Endothelial cell of umbilical vein (primary cell): ENCODE measurements around the gene GTF3C1. TPM values are rescaled to one million over a fixed set of nuclear protein-coding genes. Genes with fewer than 3 reads are reported as not detected.

Experiments used
- BruUV-seq: library from RNA; stranded (reverse); fragments of 400-500 nt; replicated peaks from 2 replicates; lab custom pipeline; 2021; lab: Mats Ljungman, UMichigan
- CTCF ChIA-PET: fragments of 300-600, 350-600 bp; sonication (Branson Sonifier 250); formaldehyde crosslinking; loops from one replicate; lab custom pipeline; 2021; ENCODE audit warnings: antibody characterized with exemption, inconsistent platforms; lab: Charles Lee
- POLR2A ChIA-PET: fragments of 300-600, 350-600 bp; sonication (Branson Sonifier 250); formaldehyde crosslinking; loops from one replicate; lab custom pipeline; 2021; ENCODE audit warnings: antibody characterized with exemption, inconsistent platforms; lab: Charles Lee
- DNase-seq: peaks from one replicate; pipeline ENCODE4 v3.0.0-alpha.2; 2011; ENCODE audit warnings: low read depth, low spot score
- FAIRE-seq: peaks from 2 replicates; lab custom pipeline; 2011; peaks lifted over from hg19 to GRCh38; lab: Jason Lieb, UNC
- H2AFZ ChIP-seq: 2 replicates; pipeline ENCODE4 v1.6.0; 2012; ENCODE audit warnings: low read depth, low read length, control low read depth, inconsistent platforms
- H3K27ac ChIP-seq: 2 replicates; pipeline ENCODE4 v1.5.1; 2011; ENCODE audit warnings: low read depth, mild to moderate bottlenecking, control low read depth, low read length, moderate library complexity; ENCODE audit not compliant: insufficient read depth
- H3K27me3 ChIP-seq, 2 experiments: 2 replicates each; pipeline versions ENCODE4 v1.6.0 to v1.6.1; 2011; ENCODE audit warnings: low read length in 2 of 2, mixed read lengths in 1 of 2; ENCODE audit not compliant: control insufficient read depth in 2 of 2, insufficient read depth in 2 of 2
- H3K36me3 ChIP-seq, 2 experiments: 2 replicates in 1 of 2; 3 replicates in 1 of 2; pipeline ENCODE4 v1.5.1; 2011; ENCODE audit warnings: low read length in 2 of 2, mild to moderate bottlenecking in 1 of 2, moderate library complexity in 1 of 2; ENCODE audit not compliant: control insufficient read depth in 2 of 2, insufficient read depth in 2 of 2; ENCODE audit errors: extremely low read depth in 1 of 2
- H3K4me1 ChIP-seq: 3 replicates; pipeline ENCODE4 v1.5.1; 2011; ENCODE audit warnings: mild to moderate bottlenecking, low read length; ENCODE audit not compliant: control insufficient read depth, insufficient read depth; ENCODE audit errors: extremely low read depth
- H3K4me2 ChIP-seq: 2 replicates; pipeline ENCODE4 v1.6.1; 2011; ENCODE audit warnings: low read length, control low read depth, mixed read lengths; ENCODE audit not compliant: insufficient read depth
- H3K4me3 ChIP-seq, 3 experiments: fragments of 200-600 bp in 1 of 3; sonication (generic), shearing (Covaris generic) in 1 of 3; replicated peaks in 1 of 3; 2 replicates each; pipeline ENCODE4 v1.5.1; 2011 to 2016; ENCODE audit warnings: control low read depth in 3 of 3, low read length in 3 of 3, mild to moderate bottlenecking in 2 of 3, inconsistent platforms in 1 of 3, low read depth in 1 of 3, moderate library complexity in 1 of 3; ENCODE audit not compliant: insufficient read depth in 1 of 3
- H3K79me2 ChIP-seq: 2 replicates; pipeline ENCODE4 v1.6.0; 2012; ENCODE audit warnings: low read length, inconsistent platforms; ENCODE audit not compliant: control insufficient read depth, insufficient read depth
- H3K9ac ChIP-seq: replicated peaks from 2 replicates; pipeline ENCODE3; 2011; ENCODE audit warnings: low read length, control low read depth; ENCODE audit not compliant: insufficient read depth; ENCODE audit errors: extremely low read depth
- H3K9me1 ChIP-seq: replicated peaks from 3 replicates; pipeline ENCODE4 v1.6.0; 2011; ENCODE audit warnings: mild to moderate bottlenecking, low read length; ENCODE audit not compliant: control insufficient read depth, insufficient read depth; ENCODE audit errors: extremely low read depth
- H3K9me3 ChIP-seq: replicated peaks from 2 replicates; pipeline ENCODE4 v1.5.1; 2012; ENCODE audit warnings: low read length, inconsistent platforms; ENCODE audit not compliant: control insufficient read depth, insufficient read depth
- H4K20me1 ChIP-seq: replicated peaks from 2 replicates; pipeline ENCODE3; 2011; ENCODE audit warnings: mild to moderate bottlenecking, low read length; ENCODE audit not compliant: control insufficient read depth, insufficient read depth; ENCODE audit errors: extremely low read depth
- CTCF ChIP-seq, 2 donors: IDR thresholded peaks; 1 replicate in 1 of 2; 2 replicates in 1 of 2; pipeline ENCODE4 v1.5.1; 2011; ENCODE audit warnings: low read length in 2 of 2, mild to moderate bottlenecking in 2 of 2, moderate library complexity in 2 of 2, control low read depth in 1 of 2, inconsistent platforms in 1 of 2, low read depth in 1 of 2; ENCODE audit not compliant: insufficient read depth in 1 of 2; ENCODE audit errors: extremely low read depth in 1 of 2
- EZH2 ChIP-seq: IDR thresholded peaks from 2 replicates; pipeline ENCODE4 v1.6.1; 2012; ENCODE audit warnings: borderline replicate concordance, low read depth, mild to moderate bottlenecking, moderate library complexity, low read length, inconsistent platforms; ENCODE audit not compliant: severe bottlenecking
- FOS ChIP-seq: IDR thresholded peaks from 2 replicates; pipeline ENCODE4 v1.6.1; 2011; ENCODE audit warnings: mild to moderate bottlenecking, low read length, moderate library complexity, borderline replicate concordance; ENCODE audit not compliant: insufficient read depth
- GATA2 ChIP-seq: IDR thresholded peaks from 2 replicates; pipeline ENCODE4 v1.7.0; 2011; ENCODE audit warnings: low read depth, mild to moderate bottlenecking, moderate library complexity, mixed read lengths, low read length; ENCODE audit not compliant: insufficient read length, insufficient read depth
- JUN ChIP-seq: IDR thresholded peaks from 2 replicates; pipeline ENCODE4 v1.6.1; 2011; ENCODE audit warnings: borderline replicate concordance, low read depth; ENCODE audit not compliant: insufficient read length, insufficient read depth
- MAX ChIP-seq: IDR thresholded peaks from 2 replicates; pipeline ENCODE4 v1.6.1; 2011; ENCODE audit not compliant: insufficient read depth, insufficient read length
- MYC ChIP-seq: IDR thresholded peaks from one replicate; pipeline ENCODE4 v1.6.1; 2011; ENCODE audit warnings: mild to moderate bottlenecking, low read depth, low read length
- POLR2A ChIP-seq: IDR thresholded peaks from 2 replicates; pipeline ENCODE4 v1.6.1; 2012; ENCODE audit warnings: low read depth, mild to moderate bottlenecking, control low read depth, low read length
- POLR2AphosphoS5 ChIP-seq: IDR thresholded peaks from 2 replicates; pipeline ENCODE4 v1.6.1; 2012; ENCODE audit warnings: low read depth, mild to moderate bottlenecking, control low read depth, low read length, moderate library complexity; ENCODE audit not compliant: insufficient read depth
- dilution Hi-C: fragments of 300-500 bp; cut with MboI; formaldehyde crosslinking; loops from one replicate; pipeline ENCODE4 v1.15.0; 2019; ENCODE audit warnings: low sequenced_read_pairs; ENCODE audit not compliant: extremely low pct_ligation_motif_present
- intact Hi-C: fragments of 100-400 bp; cut with micrococcal nuclease; formaldehyde crosslinking; loops from one replicate; pipeline ENCODE4 v1.10.0; 2022
- polyA plus RNA-seq, 4 experiments: library from polyadenylated mRNA; depleted of rRNA in 3 of 4; stranded (reverse) in 3 of 4; unstranded in 1 of 4; fragments of >200 nt; gene quantifications; 2 replicates each; pipeline versions ENCODE4 v1.2.1 to v1.2.3, GENCODE V29; 2011 to 2012; ENCODE audit warnings: missing spikeins in 1 of 4
- total RNA-seq: library from RNA; stranded (reverse); gene quantifications from 2 replicates; pipeline ENCODE4 v1.2.3, GENCODE V29; 2021

GTF3C1 gene
- total and polyA plus RNA-seq, 2 donors (not counting 3 experiments of a cell fraction or from before 2014, with no cell fraction given): 58.1 to 86.1 TPM

- H3K9me3 ChIP-seq: no peaks in the 10 kb centered on the region
- H3K4me2 ChIP-seq: no peak overlapping the region
- ChIA-PET CTCF (no interaction called here), POLR2A (no interaction called here)
- no peak overlapping the region for H3K27ac ChIP-seq
- no peak overlapping the region for H3K9ac ChIP-seq
- intact Hi-C loops (no loop called here), dilution Hi-C loops (no loop called here)
- no peak for DNase-seq
- TF ChIP-seq MYC (no peak), EZH2 (no peak), MAX (no peak), GATA2 (no peak), FOS (no peak), POLR2AphosphoS5 (no peak), CTCF (IDR thresholded peaks at IDR 0.05; ENCODE audit: extremely low read depth in 1 of 2, insufficient read depth in 1 of 2, low read depth in 1 of 2, low read length in 2 of 2) (no peak), POLR2A (no peak), JUN (no peak)
- no peaks in the 10 kb centered on the region for H3K36me3 ChIP-seq
- no peaks in the 10 kb centered on the region for H3K27me3 ChIP-seq
- no peaks in the 10 kb centered on the region for H3K79me2 ChIP-seq
- no peaks in the 10 kb centered on the region for H3K4me1 ChIP-seq
- no peak overlapping the region for H2AFZ ChIP-seq
- H4K20me1 ChIP-seq: no peaks in the 10 kb centered on the region
- H3K4me3 ChIP-seq: no peak overlapping the region
- H3K9me1 ChIP-seq: no peaks in the 10 kb centered on the region
- BruUV-seq: no TSS peak
- no peak for FAIRE-seq
Observed at GRCh38 chr16:27432558-27432957, 117.2 kb downstream of the GTF3C1 start.
